ENCODE measurements around the gene OSBPL1A.

Gene OSBPL1A

GRCh38 chr18:24114924-24115549 lies 282.6 kb downstream of the OSBPL1A start:
- H3K4me1 ChIP-seq (ENCODE audit: control insufficient read depth, insufficient read depth, low read length) = no peaks in the 10 kb centered on the region
- H3K27me3 ChIP-seq (ENCODE audit: control insufficient read depth, insufficient read depth, low read length) = no peaks in the 10 kb centered on the region
- peaks cover 4% of the 10 kb centered on the region for H3K36me3 ChIP-seq (ENCODE audit: control insufficient read depth, insufficient read depth, low read length)
- no peak overlapping the region for H3K9ac ChIP-seq (ENCODE audit: low read length)
- no peak overlapping the region for H3K27ac ChIP-seq (ENCODE audit: low read depth, low read length)
- H3K4me3 ChIP-seq (ENCODE audit: low read length) = no peak overlapping the region

- Histone ChIP-seq H3K36me3 (ENCODE audit: control insufficient read depth, insufficient read depth, low read length) (peaks cover 4% of the 10 kb centered on the region), H3K27ac (ENCODE audit: low read depth, low read length) (no peak overlapping the region), H3K27me3 (ENCODE audit: control insufficient read depth, insufficient read depth, low read length) (no peaks in the 10 kb centered on the region), H3K4me1 (ENCODE audit: control insufficient read depth, insufficient read depth, low read length) (no peaks in the 10 kb centered on the region), H3K9ac (ENCODE audit: low read length) (no peak overlapping the region), H3K4me3 (ENCODE audit: low read length) (no peak overlapping the region)
These were observed 284.6 kb downstream of the OSBPL1A start for GRCh38 chr18:24112874-24113615.

GRCh38 chr18:24112464-24112863 lies 285.2 kb downstream of the OSBPL1A start:
- no peak overlapping the region for H3K4me3 ChIP-seq (ENCODE audit: low read length)
- H3K27me3 ChIP-seq (ENCODE audit: control insufficient read depth, insufficient read depth, low read length) = no peaks in the 10 kb centered on the region
- H3K9ac ChIP-seq (ENCODE audit: low read length) = no peak overlapping the region

More at GRCh38 chr18:24112464-24112863, 285.2 kb downstream of the OSBPL1A start:
- no peaks in the 10 kb centered on the region for H3K4me1 ChIP-seq (ENCODE audit: control insufficient read depth, insufficient read depth, low read length)
- H3K36me3 ChIP-seq (ENCODE audit: control insufficient read depth, insufficient read depth, low read length) = peaks cover 4% of the 10 kb centered on the region
- no peak overlapping the region for H3K27ac ChIP-seq (ENCODE audit: low read depth, low read length)
